Measurements from ENCODE around the gene IRF9.

The IRF9 gene

GRCh38 chr14:24181371-24182077 is 20.5 kb downstream of the IRF9 start:
- no peak overlapping the region for H3K9ac ChIP-seq
- no peaks in the 10 kb centered on the region for H3K4me1 ChIP-seq
- H3K4me3 ChIP-seq (ENCODE audit: low read depth, low read length), result no peak overlapping the region
- no peak overlapping the region for H3K4me2 ChIP-seq (ENCODE audit: low read length)
- no peaks in the 10 kb centered on the region for H3K79me2 ChIP-seq
- H3K9me3 ChIP-seq (ENCODE audit: control insufficient read depth, low read length), result no peaks in the 10 kb centered on the region
- TF ChIP-seq CTCF (IDR thresholded peaks at IDR 0.05), result no peak
- H3K36me3 ChIP-seq (ENCODE audit: control insufficient read depth, insufficient read depth, low read length), result no peaks in the 10 kb centered on the region
- no peaks in the 10 kb centered on the region for H3K27me3 ChIP-seq (ENCODE audit: control insufficient read depth, insufficient read depth, low read length)
- no peak overlapping the region for H3K27ac ChIP-seq
- H2AFZ ChIP-seq, result no peak overlapping the region

- H3K4me1 ChIP-seq, result peaks cover under 1% of the 10 kb centered on the region
- H3K27me3 ChIP-seq (ENCODE audit: control insufficient read depth, insufficient read depth, low read length), result no peaks in the 10 kb centered on the region
- no peaks in the 10 kb centered on the region for H3K36me3 ChIP-seq (ENCODE audit: control insufficient read depth, insufficient read depth, low read length)
- no peaks in the 10 kb centered on the region for H3K79me2 ChIP-seq
- no peak overlapping the region for H3K27ac ChIP-seq
- H3K9me3 ChIP-seq (ENCODE audit: control insufficient read depth, low read length), result no peaks in the 10 kb centered on the region
- TF ChIP-seq CTCF (IDR thresholded peaks at IDR 0.05), result no peak
- H3K9ac ChIP-seq, result no peak overlapping the region
- no peak overlapping the region for H3K4me2 ChIP-seq (ENCODE audit: low read length)
- no peak overlapping the region for H3K4me3 ChIP-seq (ENCODE audit: low read depth, low read length)
- no peak overlapping the region for H2AFZ ChIP-seq
Measured at GRCh38 chr14:24182110-24182882, 21.2 kb downstream of the IRF9 start.

- H3K27ac ChIP-seq, result no peak overlapping the region
- no peaks in the 10 kb centered on the region for H3K9me3 ChIP-seq (ENCODE audit: control insufficient read depth, low read length)
- H2AFZ ChIP-seq, result no peak overlapping the region
- no peaks in the 10 kb centered on the region for H3K27me3 ChIP-seq (ENCODE audit: control insufficient read depth, insufficient read depth, low read length)
- no peaks in the 10 kb centered on the region for H3K36me3 ChIP-seq (ENCODE audit: control insufficient read depth, insufficient read depth, low read length)
- H3K4me2 ChIP-seq (ENCODE audit: low read length), result no peak overlapping the region
- H3K4me3 ChIP-seq (ENCODE audit: low read depth, low read length), result no peak overlapping the region
- peaks cover 7% of the 10 kb centered on the region for H3K4me1 ChIP-seq
- H3K79me2 ChIP-seq, result no peaks in the 10 kb centered on the region
- TF ChIP-seq CTCF (IDR thresholded peaks at IDR 0.05), result no peak
- H3K9ac ChIP-seq, result no peak overlapping the region
Measured at GRCh38 chr14:24183014-24183481, 22.0 kb downstream of the IRF9 start.

GRCh38 chr14:24184104-24184970 is 23.3 kb downstream of the IRF9 start:
- Histone ChIP-seq H3K4me3 (ENCODE audit: low read depth, low read length) (no peak overlapping the region), H3K27me3 (ENCODE audit: control insufficient read depth, insufficient read depth, low read length) (no peaks in the 10 kb centered on the region), H3K36me3 (ENCODE audit: control insufficient read depth, insufficient read depth, low read length) (no peaks in the 10 kb centered on the region), H3K9ac (no peak overlapping the region), H3K27ac (no peak overlapping the region), H3K4me1 (peaks cover 11% of the 10 kb centered on the region), H3K4me2 (ENCODE audit: low read length) (no peak overlapping the region), H3K79me2 (no peaks in the 10 kb centered on the region), H2AFZ (no peak overlapping the region), H3K9me3 (ENCODE audit: control insufficient read depth, low read length) (no peaks in the 10 kb centered on the region)
- TF ChIP-seq CTCF (IDR thresholded peaks at IDR 0.05), result no peak
